NCI-H1048 (cell line): ENCODE data around the gene SERTM2.
"Not testable (repeated sequence)": the region's sequence is repeated elsewhere in the genome, so short reads cannot be mapped to it uniquely, and the experiment has no call there.

Source experiments
- DNase-seq: peaks from one replicate; lab custom pipeline; 2025; lab: John Stamatoyannopoulos, UW

Gene SERTM2

GRCh38 chrX:111511477-111511876 lies at the start of gene SERTM2:
Gene SERTM2, plus strand, starts transcription at chrX:111511645. Its CDS starts 7,213 bp downstream, at chrX:111518858.
- no peak for DNase-seq

- no peak for DNase-seq
These were observed 45.8 kb upstream of the SERTM2 start for GRCh38 chrX:111465669-111466068.

GRCh38 chrX:111467896-111468295 lies 43.5 kb upstream of the SERTM2 start:
- DNase-seq = no peak

- DNase-seq = no peak
These were observed 40.6 kb upstream of the SERTM2 start for GRCh38 chrX:111470681-111471403.

GRCh38 chrX:111481896-111482295 lies 29.5 kb upstream of the SERTM2 start:
- DNase-seq = no peak

- DNase-seq = no peak
These were observed 28.3 kb upstream of the SERTM2 start for GRCh38 chrX:111483135-111483534.

GRCh38 chrX:111483881-111484280 lies 27.6 kb upstream of the SERTM2 start:
- no peak for DNase-seq

GRCh38 chrX:111490688-111491087 lies 20.8 kb upstream of the SERTM2 start:
- DNase-seq = no peak

- no peak for DNase-seq
These were observed 19.4 kb upstream of the SERTM2 start for GRCh38 chrX:111492085-111492484.

- no peak for DNase-seq
These were observed 12.8 kb upstream of the SERTM2 start for GRCh38 chrX:111498538-111499103.

- no peak for DNase-seq
These were observed 7.9 kb upstream of the SERTM2 start for GRCh38 chrX:111503485-111503993.

GRCh38 chrX:111504941-111505340 lies 6.5 kb upstream of the SERTM2 start:
- DNase-seq = no peak

- no peak for DNase-seq
These were observed 5.7 kb upstream of the SERTM2 start for GRCh38 chrX:111505783-111506182.

- no peak for DNase-seq
These were observed 4.6 kb upstream of the SERTM2 start for GRCh38 chrX:111506826-111507225.

- DNase-seq = no peak
These were observed 3.5 kb upstream of the SERTM2 start for GRCh38 chrX:111507933-111508332.

- DNase-seq = no peak
These were observed 3.9 kb downstream of the SERTM2 start for GRCh38 chrX:111515298-111515697.

- no peak for DNase-seq
These were observed 7.2 kb downstream of the SERTM2 start for GRCh38 chrX:111518667-111519066.

GRCh38 chrX:111519215-111519614 lies 7.8 kb downstream of the SERTM2 start:
- no peak for DNase-seq

- DNase-seq = no peak
These were observed 9.1 kb downstream of the SERTM2 start for GRCh38 chrX:111520506-111520905.

GRCh38 chrX:111521169-111521568 lies 9.7 kb downstream of the SERTM2 start:
- DNase-seq = no peak

GRCh38 chrX:111543212-111543741 lies 31.8 kb downstream of the SERTM2 start:
- DNase-seq = no peak

- DNase-seq = not testable (repeated sequence)
These were observed 37.8 kb downstream of the SERTM2 start for GRCh38 chrX:111549235-111549634.

- DNase-seq = no peak
These were observed 44.0 kb downstream of the SERTM2 start for GRCh38 chrX:111555406-111555958.
